Tibial nerve (tissue), 4 donors: ENCODE data around the gene FBXW8.

Experiments
- EP300 ChIP-seq, 2 donors: sonication (generic); formaldehyde crosslinking; IDR thresholded peaks; one replicate each; pipeline ENCODE4 v1.6.1; 2017; ENCODE audit warnings: antibody characterized with exemption in 2 of 2, mild to moderate bottlenecking in 1 of 2
- POLR2A ChIP-seq, 2 donors: fragments of 450-650 bp; IDR thresholded peaks; one replicate each; pipeline ENCODE4 v1.6.1; 2017; ENCODE audit warnings: antibody characterized with exemption in 2 of 2, mild to moderate bottlenecking in 2 of 2, moderate library complexity in 2 of 2
- TF ChIP-seq, protein P1 (sequence below), 5 experiments: fragments of 200-600 bp in 3 of 5; fragments of 450-650 bp in 2 of 5; sonication (generic) in 3 of 5; IDR thresholded peaks; one replicate each; pipeline ENCODE4 v1.5.1; 2016 to 2019; ENCODE audit warnings: antibody characterized with exemption in 5 of 5, mild to moderate bottlenecking in 3 of 5, moderate library complexity in 2 of 5

DNA sequence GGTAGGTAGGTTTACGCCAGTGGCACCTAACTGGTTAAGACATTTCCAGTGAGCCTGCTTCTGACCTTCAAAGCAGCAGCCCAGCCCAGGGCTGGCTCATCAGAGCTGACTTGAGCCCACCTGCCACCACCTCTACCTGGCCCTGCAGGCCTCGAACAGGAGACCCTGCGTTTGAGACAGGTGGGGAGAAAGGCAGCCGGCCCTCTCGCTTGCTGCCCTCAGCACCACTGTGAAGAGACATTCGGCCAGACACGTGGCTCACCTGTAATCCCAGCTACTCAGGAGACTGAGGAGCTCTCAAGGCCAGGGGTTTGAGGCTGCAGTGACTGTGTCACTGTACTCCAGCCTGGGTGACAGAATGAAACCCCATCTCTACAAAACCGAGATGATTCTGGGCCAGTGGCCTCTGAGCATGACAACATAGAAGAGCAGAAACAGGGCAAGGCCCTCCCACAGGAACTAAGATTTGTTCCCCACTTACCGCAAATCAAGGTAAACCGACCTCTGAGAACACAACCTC lies 114.3 kb downstream of the FBXW8 start:
- TF ChIP-seq, protein P1, sequence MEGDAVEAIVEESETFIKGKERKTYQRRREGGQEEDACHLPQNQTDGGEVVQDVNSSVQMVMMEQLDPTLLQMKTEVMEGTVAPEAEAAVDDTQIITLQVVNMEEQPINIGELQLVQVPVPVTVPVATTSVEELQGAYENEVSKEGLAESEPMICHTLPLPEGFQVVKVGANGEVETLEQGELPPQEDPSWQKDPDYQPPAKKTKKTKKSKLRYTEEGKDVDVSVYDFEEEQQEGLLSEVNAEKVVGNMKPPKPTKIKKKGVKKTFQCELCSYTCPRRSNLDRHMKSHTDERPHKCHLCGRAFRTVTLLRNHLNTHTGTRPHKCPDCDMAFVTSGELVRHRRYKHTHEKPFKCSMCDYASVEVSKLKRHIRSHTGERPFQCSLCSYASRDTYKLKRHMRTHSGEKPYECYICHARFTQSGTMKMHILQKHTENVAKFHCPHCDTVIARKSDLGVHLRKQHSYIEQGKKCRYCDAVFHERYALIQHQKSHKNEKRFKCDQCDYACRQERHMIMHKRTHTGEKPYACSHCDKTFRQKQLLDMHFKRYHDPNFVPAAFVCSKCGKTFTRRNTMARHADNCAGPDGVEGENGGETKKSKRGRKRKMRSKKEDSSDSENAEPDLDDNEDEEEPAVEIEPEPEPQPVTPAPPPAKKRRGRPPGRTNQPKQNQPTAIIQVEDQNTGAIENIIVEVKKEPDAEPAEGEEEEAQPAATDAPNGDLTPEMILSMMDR (IDR thresholded peaks at IDR 0.05): no peak
- TF ChIP-seq EP300 (IDR thresholded peaks at IDR 0.05) (no peak), POLR2A (IDR thresholded peaks at IDR 0.05) (no peak)
